Activated CD8-positive, alpha-beta memory T cell treated with anti-CD3 and anti-CD28 coated beads for 48 hours (primary cell): ENCODE measurements around the gene INMT.

Source experiments
- DNase-seq, 3 experiments: peaks; one replicate each; pipeline ENCODE4 v3.0.0-alpha.2; 2020; ENCODE audit warnings: low read depth in 2 of 3, low spot score in 2 of 3

Gene INMT

GRCh38 chr7:30779574-30779973 lies 27.6 kb downstream of the INMT start:
- no peak for DNase-seq

- no peak for DNase-seq
Measured at GRCh38 chr7:30780941-30781340, 29.0 kb downstream of the INMT start.

DNA sequence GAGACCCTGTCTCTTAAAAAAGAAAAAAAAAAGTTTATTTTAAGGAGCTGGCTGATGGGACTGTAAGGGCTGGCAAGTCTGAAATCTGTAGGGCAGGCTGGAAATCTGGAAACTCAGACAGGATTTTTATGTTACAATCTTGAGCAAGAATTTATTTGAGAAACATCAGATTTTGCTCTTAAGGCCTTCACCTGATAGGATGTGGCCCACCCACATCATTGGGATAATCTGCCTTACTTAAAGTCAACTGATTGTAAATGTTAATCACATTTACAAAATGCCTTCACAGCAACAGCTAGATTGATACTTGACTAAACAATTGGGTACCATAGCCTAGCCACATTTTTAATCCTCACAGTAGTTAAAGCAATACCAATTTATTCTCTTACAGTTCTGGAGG lies 30.8 kb downstream of the INMT start:
- no peak for DNase-seq

DNA sequence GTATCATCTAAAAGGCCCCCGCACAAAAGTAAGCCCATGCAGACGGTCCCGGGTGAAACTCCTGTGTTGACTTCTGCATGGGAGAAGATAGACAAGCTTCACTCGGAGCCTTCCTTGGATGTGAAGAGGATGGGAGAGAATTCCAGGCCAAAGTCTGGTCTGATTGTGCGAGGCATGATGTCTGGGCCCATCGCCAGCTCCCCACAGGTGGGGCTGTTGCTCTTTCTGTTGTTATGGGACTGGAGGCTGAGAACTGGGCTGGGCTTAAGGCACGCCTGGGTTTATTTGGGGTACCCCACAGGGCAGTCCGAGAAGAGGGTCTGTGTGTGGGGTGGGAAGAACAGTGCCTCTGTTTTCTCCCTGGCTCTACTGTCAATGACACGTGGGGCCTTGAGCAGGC lies 33.9 kb downstream of the INMT start:
- DNase-seq, result no peak

- no peak for DNase-seq
Measured at GRCh38 chr7:30787486-30787885, 35.6 kb downstream of the INMT start.

- DNase-seq, result no peak
Measured at GRCh38 chr7:30788640-30789333, 36.9 kb downstream of the INMT start.

GRCh38 chr7:30789334-30789711 lies 37.4 kb downstream of the INMT start:
- DNase-seq, result no peak

GRCh38 chr7:30790356-30790755 lies 38.4 kb downstream of the INMT start:
- DNase-seq, result no peak

DNA sequence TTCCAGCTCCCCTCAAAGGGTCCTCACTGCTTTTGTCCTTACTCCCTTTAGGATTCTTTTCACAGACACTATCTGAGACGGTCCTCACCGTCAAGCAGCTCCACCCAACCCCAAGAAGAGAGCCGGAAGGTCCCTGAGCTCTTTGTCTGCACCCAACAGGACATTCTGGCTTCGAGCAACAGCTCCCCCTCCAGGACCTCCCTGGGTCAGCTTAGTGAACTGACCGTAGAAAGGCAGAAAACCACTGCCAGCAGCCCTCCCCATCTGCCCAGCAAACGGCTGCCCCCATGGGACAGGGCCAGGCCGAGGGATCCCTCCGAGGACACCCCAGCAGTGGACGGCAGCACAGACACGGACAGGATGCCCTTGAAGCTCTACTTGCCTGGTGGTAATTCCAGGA lies 39.2 kb downstream of the INMT start:
- no peak for DNase-seq

GRCh38 chr7:30795161-30795948 lies 43.4 kb downstream of the INMT start:
- DNase-seq, result no peak

GRCh38 chr7:30796105-30796869 lies 44.4 kb downstream of the INMT start:
- no peak for DNase-seq

DNA sequence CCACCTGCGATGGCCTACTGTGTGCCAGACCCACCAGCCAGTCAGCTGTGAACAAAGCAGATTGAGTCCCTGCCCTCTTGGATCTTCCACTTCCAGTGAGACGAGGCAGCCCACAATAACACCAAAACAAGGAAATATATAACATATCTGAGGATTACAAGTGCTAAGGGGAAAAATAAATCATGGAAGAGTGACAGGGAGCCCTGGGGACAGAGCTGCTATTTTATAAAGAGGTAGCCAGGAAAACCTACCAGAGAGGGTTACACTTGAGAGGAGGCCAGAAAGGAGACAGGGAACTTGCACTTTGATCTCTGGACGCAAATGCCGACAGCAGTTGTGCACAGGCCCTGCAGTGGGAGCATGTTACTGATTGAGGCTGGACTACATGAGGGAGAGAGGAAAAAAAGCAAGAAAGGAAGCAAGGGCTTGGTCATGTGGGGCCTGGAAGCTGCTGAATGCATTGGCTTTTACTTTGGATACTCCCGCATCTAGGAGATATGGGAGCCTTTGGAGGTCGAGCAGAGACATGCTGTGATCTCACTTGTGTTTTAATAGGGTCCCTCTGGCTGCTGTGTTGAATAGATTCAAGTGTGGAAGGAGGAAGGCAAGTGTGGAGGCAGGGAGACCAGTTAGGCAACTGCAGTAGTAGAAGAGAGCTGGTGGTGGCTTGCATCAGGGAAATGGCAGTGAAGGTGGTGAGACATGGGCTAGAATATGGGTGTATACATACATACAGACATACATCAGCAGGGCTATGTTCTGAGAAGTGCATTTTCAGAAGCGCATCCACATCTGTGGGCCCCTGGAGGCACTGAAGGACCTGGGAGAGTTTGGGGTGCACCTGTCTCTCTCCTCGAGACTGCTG lies 45.5 kb downstream of the INMT start:
- DNase-seq, result no peak

DNA sequence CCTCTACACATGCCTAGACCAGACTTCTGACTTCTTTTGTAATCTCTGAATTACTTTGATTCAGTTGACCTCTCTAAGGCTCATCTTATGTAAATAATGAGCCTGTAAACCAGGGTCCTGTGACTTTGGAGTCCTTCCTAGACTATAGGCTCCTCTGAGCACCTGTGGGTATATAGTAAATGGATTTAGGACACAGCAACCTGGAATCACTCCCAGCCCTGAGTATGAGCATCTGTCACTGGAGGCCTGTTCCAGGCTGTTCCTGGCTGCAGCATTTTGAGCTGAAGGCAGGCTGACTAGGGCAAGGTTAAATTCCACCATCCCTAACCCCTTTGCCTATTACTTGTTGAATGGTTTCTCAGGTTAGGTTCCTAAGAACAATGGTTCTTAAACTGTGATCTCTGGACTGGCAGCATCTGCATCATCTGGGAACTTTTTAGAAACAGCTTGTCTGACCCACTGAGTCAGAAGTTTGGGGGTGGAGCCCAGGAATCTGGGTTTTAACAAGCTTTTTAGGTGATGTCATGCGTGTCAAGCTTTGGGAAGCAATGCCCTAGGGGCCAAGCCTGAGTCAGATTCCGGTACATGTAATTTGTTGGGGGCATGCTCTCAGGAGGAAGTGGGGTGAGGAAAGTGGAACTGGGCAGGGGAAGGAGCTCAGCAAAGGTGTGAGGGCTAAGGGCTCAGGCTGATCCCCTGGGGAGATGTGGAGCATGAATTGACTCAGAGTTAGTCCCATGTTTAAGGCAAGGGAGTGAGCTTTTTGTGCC lies 47.5 kb downstream of the INMT start:
- no peak for DNase-seq

- DNase-seq, result no peak
Measured at GRCh38 chr7:30799976-30800661, 48.2 kb downstream of the INMT start.

DNA sequence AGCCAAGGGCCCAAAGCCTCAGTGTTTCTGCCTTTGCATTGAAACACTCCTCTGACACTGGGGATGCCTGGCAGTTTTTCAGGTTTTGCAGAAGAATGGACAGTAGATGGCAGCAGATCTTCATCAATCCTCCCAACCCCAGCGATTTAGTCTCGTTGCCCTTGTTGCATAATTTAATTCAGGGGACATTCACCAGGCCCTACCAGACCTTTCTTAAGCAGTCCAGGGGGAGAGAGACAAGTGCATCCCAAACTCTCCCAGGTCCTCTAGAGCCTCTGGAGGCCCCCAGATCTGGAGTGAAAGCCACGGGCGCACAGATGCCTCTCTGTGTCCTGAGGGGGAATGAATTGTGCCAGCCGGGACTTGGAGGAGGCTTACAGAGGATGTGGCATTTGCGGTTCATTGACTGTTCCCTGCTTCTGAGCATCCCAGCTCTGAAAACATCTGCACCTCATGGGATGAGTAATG lies 48.9 kb downstream of the INMT start:
- no peak for DNase-seq

DNA sequence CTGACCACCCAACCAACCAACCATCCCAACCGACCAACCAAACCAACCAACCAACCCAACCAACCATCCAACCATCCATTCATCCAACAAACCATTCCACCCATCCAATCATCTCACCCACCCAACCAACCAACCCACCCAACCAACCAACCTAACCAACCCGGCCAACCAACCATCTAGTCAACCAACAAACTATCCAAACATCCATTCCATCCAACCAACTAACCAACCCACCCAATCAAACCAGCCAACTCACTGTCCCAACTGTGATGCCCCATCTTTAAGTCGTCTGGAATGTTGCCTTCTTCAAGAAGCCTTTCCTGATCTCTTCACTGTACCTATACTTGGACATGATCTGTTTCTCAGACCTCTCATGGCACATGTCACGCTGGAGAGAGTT lies 50.9 kb downstream of the INMT start:
- DNase-seq, result no peak

GRCh38 chr7:30804078-30804661 lies 52.2 kb downstream of the INMT start:
- DNase-seq, result no peak

GRCh38 chr7:30805081-30805691 lies 53.3 kb downstream of the INMT start:
- DNase-seq, result no peak

- DNase-seq, result no peak
Measured at GRCh38 chr7:30805931-30806330, 54.0 kb downstream of the INMT start.
